IMR-90 (cell line): Measurements from ENCODE around the gene TXNL4A. TPM values are rescaled to one million over a fixed set of nuclear protein-coding genes. Genes with fewer than 3 reads are reported as not detected.
A peak's percentile ranks its signal among the peaks of the same experiment; 100 is the strongest.

Experiments
- ATAC-seq: fragments of 200-7000 bp; cut with Tn5 transposase; 2 replicates; pipeline ENCODE4 v1.9.1; 2020; ENCODE audit warnings: low read depth, mild to moderate bottlenecking, moderate library complexity
- BruUV-seq: library from RNA; stranded (reverse); fragments of 400-500 nt; replicated peaks from 2 replicates; lab custom pipeline; 2021; lab: Mats Ljungman, UMichigan
- CTCF ChIA-PET: fragments of 300-600 bp; formaldehyde crosslinking; extraction: SDS; loops from one replicate; lab custom pipeline; 2021; ENCODE audit warnings: antibody characterized with exemption; lab: Yijun Ruan, JAX
- POLR2A ChIA-PET: fragments of 300-600 bp; sonication (Branson Sonifier 250); formaldehyde crosslinking; loops from one replicate; lab custom pipeline; 2022; ENCODE audit warnings: antibody characterized with exemption; ENCODE audit not compliant: unreplicated experiment; lab: Charles Lee
- DNase-seq: peaks from one replicate; pipeline ENCODE4 v3.0.0; 2013
- H2AFZ ChIP-seq: replicated peaks from 2 replicates; pipeline ENCODE3; 2013; ENCODE audit warnings: low read length, mild to moderate bottlenecking; ENCODE audit not compliant: poor library complexity
- H2AK5ac ChIP-seq: 2 replicates; pipeline ENCODE4 v1.6.1; 2013; ENCODE audit warnings: low read depth, low read length, inconsistent platforms
- H2AK9ac ChIP-seq: replicated peaks from 2 replicates; pipeline ENCODE3; 2013; ENCODE audit warnings: mild to moderate bottlenecking, low read depth, low read length, moderate library complexity; ENCODE audit not compliant: poor library complexity
- H2BK120ac ChIP-seq: 2 replicates; pipeline ENCODE4 v1.6.1; 2013; ENCODE audit warnings: low read depth, low read length, inconsistent platforms
- H2BK15ac ChIP-seq: 3 replicates; pipeline ENCODE4 v1.6.1; 2013; ENCODE audit warnings: low read depth, low read length, inconsistent platforms
- H2BK20ac ChIP-seq: 2 replicates; pipeline ENCODE4 v1.6.1; 2013; ENCODE audit warnings: low read depth, mild to moderate bottlenecking, inconsistent platforms, low read length, moderate library complexity
- H2BK5ac ChIP-seq: 2 replicates; pipeline ENCODE4 v1.6.1; 2013; ENCODE audit warnings: mild to moderate bottlenecking, low read depth, low read length, inconsistent platforms; ENCODE audit not compliant: poor library complexity, severe bottlenecking
- H3K14ac ChIP-seq: replicated peaks from 2 replicates; pipeline ENCODE4 v1.6.1; 2013; ENCODE audit warnings: low read depth, low read length, inconsistent platforms
- H3K18ac ChIP-seq: 2 replicates; pipeline ENCODE4 v1.6.1; 2013; ENCODE audit warnings: low read depth, low read length, control low read depth
- H3K23ac ChIP-seq: 2 replicates; pipeline ENCODE4 v1.6.1; 2013; ENCODE audit warnings: low read depth, low read length, inconsistent platforms
- H3K27ac ChIP-seq: 2 replicates; pipeline ENCODE4 v1.5.1; 2013; ENCODE audit warnings: mild to moderate bottlenecking, control low read depth, low read length; ENCODE audit not compliant: insufficient read depth
- H3K27me3 ChIP-seq: 2 replicates; pipeline ENCODE4 v1.6.1; 2013; ENCODE audit warnings: low read length; ENCODE audit not compliant: control insufficient read depth, insufficient read depth
- H3K36me3 ChIP-seq: 2 replicates; pipeline ENCODE4 v1.6.1; 2013; ENCODE audit warnings: low read length, mixed read lengths; ENCODE audit not compliant: control insufficient read depth, insufficient read depth
- H3K4ac ChIP-seq: 2 replicates; pipeline ENCODE4 v1.6.1; 2013; ENCODE audit warnings: low read depth, low read length, inconsistent platforms
- H3K4me1 ChIP-seq: 2 replicates; pipeline ENCODE4 v1.6.1; 2013; ENCODE audit warnings: low read length, mixed read lengths; ENCODE audit not compliant: control insufficient read depth, insufficient read depth
- H3K4me2 ChIP-seq: 2 replicates; pipeline ENCODE4 v1.6.1; 2013; ENCODE audit warnings: low read depth, mild to moderate bottlenecking, control low read depth, low read length, moderate library complexity
- H3K4me3 ChIP-seq: 2 replicates; pipeline ENCODE4 v1.5.1; 2013; ENCODE audit warnings: low read depth, mild to moderate bottlenecking, control low read depth, low read length, moderate library complexity; ENCODE audit not compliant: insufficient read depth
- H3K56ac ChIP-seq: 2 replicates; pipeline ENCODE4 v1.6.1; 2013; ENCODE audit warnings: low read length, inconsistent platforms; ENCODE audit not compliant: insufficient read depth; ENCODE audit errors: extremely low read depth
- H3K79me1 ChIP-seq, 2 experiments: 2 replicates each; pipeline ENCODE4 v1.6.1; 2013; ENCODE audit warnings: low read length in 2 of 2, inconsistent platforms in 1 of 2, low read depth in 1 of 2
- H3K9ac ChIP-seq: 2 replicates; pipeline ENCODE4 v1.6.1; 2013; ENCODE audit warnings: low read depth, low read length, control low read depth
- H3K9me1 ChIP-seq: 2 replicates; pipeline ENCODE4 v1.6.1; 2013; ENCODE audit warnings: low read length, inconsistent platforms; ENCODE audit not compliant: insufficient read depth
- H3K9me3 ChIP-seq: 2 replicates; pipeline ENCODE4 v1.6.1; 2013; ENCODE audit warnings: low read length; ENCODE audit not compliant: control insufficient read depth, insufficient read depth
- H4K20me1 ChIP-seq: 2 replicates; pipeline ENCODE4 v1.6.1; 2013; ENCODE audit warnings: low read length, inconsistent platforms; ENCODE audit not compliant: insufficient read depth
- H4K5ac ChIP-seq: 2 replicates; pipeline ENCODE4 v1.6.1; 2013; ENCODE audit warnings: mild to moderate bottlenecking, low read depth, low read length, control low read depth
- H4K8ac ChIP-seq, 2 experiments: 2 replicates each; pipeline ENCODE4 v1.6.1; 2013; ENCODE audit warnings: low read depth in 2 of 2, low read length in 2 of 2, control low read depth in 1 of 2, inconsistent platforms in 1 of 2
- H4K91ac ChIP-seq: 2 replicates; pipeline ENCODE4 v1.6.1; 2013; ENCODE audit warnings: low read depth, low read length, inconsistent platforms; ENCODE audit not compliant: insufficient read depth
- CHD1 ChIP-seq: IDR thresholded peaks from 2 replicates; pipeline ENCODE4 v1.6.1; 2012; ENCODE audit warnings: low read depth, low read length, improper control_type of control experiment
- MAFK ChIP-seq: IDR thresholded peaks from 2 replicates; pipeline ENCODE4 v1.6.1; 2012; ENCODE audit warnings: low read depth, low read length, improper control_type of control experiment
- POLR2A ChIP-seq: IDR thresholded peaks from 2 replicates; pipeline ENCODE4 v1.6.1; 2012; ENCODE audit warnings: mild to moderate bottlenecking, low read depth, low read length
- WGBS, 2 experiments: methylation state at CpG; one replicate each; pipeline versions ENCODE4 v1.1.5 to v1.1.7; 2013; ENCODE audit warnings: missing lambda C conversion rate in 2 of 2; ENCODE audit not compliant: insufficient read length in 1 of 2; ENCODE audit errors: extremely low coverage in 2 of 2; 5-methylcytosine and 5-hydroxymethylcytosine counted together
- dilution Hi-C: fragments of 300-500 bp; cut with HindIII; formaldehyde crosslinking; loops from one replicate; pipeline ENCODE4 v1.14.3; 2018; ENCODE audit warnings: low sequenced_read_pairs; ENCODE audit not compliant: unreplicated experiment
- in situ Hi-C: fragments of 300-500 bp; cut with MboI; formaldehyde crosslinking; loops from 3 replicates; pipeline ENCODE4 v1.14.3; 2019; ENCODE audit warnings: low sequenced_read_pairs, inconsistent platforms, mixed read lengths
- intact Hi-C: fragments of 100-400 bp; cut with micrococcal nuclease; formaldehyde crosslinking; loops from 2 replicates; pipeline ENCODE4 v1.10.0; 2022
- polyA plus RNA-seq, 3 experiments: library from polyadenylated mRNA; depleted of rRNA; stranded (reverse); fragments of >200 nt; gene quantifications; 2 replicates each; pipeline ENCODE4 v1.2.3, GENCODE V29; 2012; ENCODE audit warnings: low replicate concordance in 1 of 3
- total RNA-seq: library from RNA; depleted of rRNA; stranded (reverse); fragments of >200 nt; gene quantifications from 2 replicates; pipeline ENCODE4 v1.2.3, GENCODE V29; 2012
- TF ChIP-seq, protein P1 (sequence below): fragments of 150-350 bp; IDR thresholded peaks from 2 replicates; pipeline ENCODE4 v1.6.1; 2016; ENCODE audit warnings: low read depth, mild to moderate bottlenecking, low read length, moderate library complexity, borderline replicate concordance

The TXNL4A gene
- total and polyA plus RNA-seq, 2 of the 4 experiments (the other 2 are of a cell fraction): 38.7 to 103 TPM

DNA sequence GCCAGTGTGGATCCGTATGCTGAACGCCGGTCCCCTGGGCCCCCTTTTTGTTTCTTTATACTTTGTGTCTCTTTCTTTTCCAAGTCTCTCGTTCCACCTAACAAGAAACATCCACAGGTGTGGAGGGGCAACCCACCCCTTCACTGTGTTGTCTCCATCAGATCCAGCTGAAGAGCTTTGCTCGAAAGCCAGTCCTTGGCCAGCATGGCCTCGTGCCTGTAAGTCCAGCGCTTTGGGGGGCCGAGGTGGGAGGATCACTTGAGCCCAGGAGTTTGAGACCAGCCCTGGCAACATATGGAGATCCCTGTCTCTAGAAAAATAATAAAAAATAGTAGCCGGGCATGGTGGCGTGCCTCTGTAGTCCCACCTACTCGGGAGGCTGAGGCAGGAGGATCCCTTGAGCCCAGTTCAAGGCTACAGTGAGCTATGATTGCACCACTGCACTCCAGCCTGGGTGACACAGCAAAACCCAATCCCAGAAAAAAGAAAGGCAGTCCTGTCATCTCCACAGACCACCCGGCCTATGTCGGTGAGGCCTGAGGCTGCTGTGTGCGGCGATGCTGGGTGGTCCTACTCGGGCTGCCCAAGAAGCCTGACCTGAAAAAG is 27.3 kb downstream of the TXNL4A start:
- peaks cover 7% of the 10 kb centered on the region for H3K4me1 ChIP-seq
- peaks cover 6% of the 10 kb centered on the region; the same call in 1 of the 2 replicates for H4K20me1 ChIP-seq
- H2AFZ ChIP-seq: no peak overlapping the region
- no peak for DNase-seq
- H2AK9ac ChIP-seq: no peak overlapping the region
- peak overlapping the region; percentile 10 for H2BK5ac ChIP-seq
- no peak overlapping the region for H3K14ac ChIP-seq
- H3K4me3 ChIP-seq: no peak overlapping the region
- H2BK20ac ChIP-seq: no peak overlapping the region
- in situ Hi-C loops: no loop called here
- dilution Hi-C loops: no loop called here
- peak overlapping the region; percentile 50; the same call in 1 of the 2 replicates for H4K91ac ChIP-seq
- H3K9me3 ChIP-seq: no peaks in the 10 kb centered on the region
- no peak overlapping the region; the same call in 1 of the 2 replicates for H3K4ac ChIP-seq
- H3K79me1 ChIP-seq: peaks cover 0 to 9% of the 10 kb centered on the region in 2 experiments; a peak in 2 of 4 replicates
- no peak overlapping the region for H2BK15ac ChIP-seq
- H3K9me1 ChIP-seq: peaks cover 3% of the 10 kb centered on the region; the same call in 1 of the 2 replicates
- ATAC-seq: no peak
- H3K9ac ChIP-seq: no peak overlapping the region
- no TSS peak for BruUV-seq
- H3K4me2 ChIP-seq: no peak overlapping the region
- no peak overlapping the region for H4K8ac ChIP-seq
- 94% methylated on average over 6 of the region's 16 CpGs; no CpG with 5 or more reads in 1 of the 2 experiments for whole genome bisulfite sequencing, 2 experiments
- no peaks in the 10 kb centered on the region for H3K27me3 ChIP-seq
- intact Hi-C loops: loop anchor here (10.0 kb wide), 1 partner anchor 116 kb away; no protein-coding TSS in a partner anchor
- TF ChIP-seq CHD1 (no peak), MAFK (no peak), POLR2A (no peak)
- TF ChIP-seq, protein P1, sequence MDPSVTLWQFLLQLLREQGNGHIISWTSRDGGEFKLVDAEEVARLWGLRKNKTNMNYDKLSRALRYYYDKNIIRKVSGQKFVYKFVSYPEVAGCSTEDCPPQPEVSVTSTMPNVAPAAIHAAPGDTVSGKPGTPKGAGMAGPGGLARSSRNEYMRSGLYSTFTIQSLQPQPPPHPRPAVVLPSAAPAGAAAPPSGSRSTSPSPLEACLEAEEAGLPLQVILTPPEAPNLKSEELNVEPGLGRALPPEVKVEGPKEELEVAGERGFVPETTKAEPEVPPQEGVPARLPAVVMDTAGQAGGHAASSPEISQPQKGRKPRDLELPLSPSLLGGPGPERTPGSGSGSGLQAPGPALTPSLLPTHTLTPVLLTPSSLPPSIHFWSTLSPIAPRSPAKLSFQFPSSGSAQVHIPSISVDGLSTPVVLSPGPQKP: no peak
- H3K23ac ChIP-seq: no peak overlapping the region
- no peak overlapping the region for H4K5ac ChIP-seq
- H3K56ac ChIP-seq: no peak overlapping the region
- 0 out of 2 replicates have a peak overlapping the region, but pooled peaks have one; percentile 46 for H2BK120ac ChIP-seq
- CTCF ChIA-PET: no interaction called here
- POLR2A ChIA-PET: no interaction called here
- H3K27ac ChIP-seq: no peak overlapping the region
- H3K36me3 ChIP-seq: no peaks in the 10 kb centered on the region
- H3K18ac ChIP-seq: no peak overlapping the region
- peak overlapping the region; percentile 75; the same call in 1 of the 2 replicates for H2AK5ac ChIP-seq
